ENCODE results near the gene ECSCR. TPM values are rescaled to one million over a fixed set of nuclear protein-coding genes. Genes with fewer than 3 reads are reported as not detected.
"Not testable (repeated sequence)": the region's sequence is repeated elsewhere in the genome, so short reads cannot be mapped to it uniquely, and the experiment has no call there.

The ECSCR gene
- total RNA-seq, 4 donors from 2014 or later: 4.2 to 16.6 (median 9.4) TPM

GRCh38 chr5:139482050-139482889 is 19.7 kb upstream of the ECSCR start, which contains the start of gene STING1:
Gene STING1, minus strand, starts transcription at chr5:139482758. Its CDS starts 1,054 bp downstream, at chr5:139481704.
- peak; percentile 93 to 94 for DNase-seq (ENCODE audit: low spot score in 2 of 2)
- peaks cover 46% of the 10 kb centered on the region for H3K4me1 ChIP-seq
- H3K9me3 ChIP-seq: no peaks in the 10 kb centered on the region
- H3K4me3 ChIP-seq: peak within 1 kb of the TSS; percentile 53
- no peak for TF ChIP-seq CTCF (IDR thresholded peaks at IDR 0.05)
- TF ChIP-seq EP300 (IDR thresholded peaks at IDR 0.05): no peak
- TF ChIP-seq POLR2AphosphoS5 (IDR thresholded peaks at IDR 0.05): no peak
- peak in 1 of 2 donors; percentile 22 for TF ChIP-seq POLR2A (IDR thresholded peaks at IDR 0.05)
- 3% methylated on average over 15 of the region's 19 CpGs for WGBS
- H3K36me3 ChIP-seq: peaks cover 18% of the 10 kb centered on the region
- H3K27me3 ChIP-seq: no peaks in the 10 kb centered on the region
- H3K27ac ChIP-seq: peak within 1 kb of the TSS; percentile 94

GRCh38 chr5:139481580-139482049 is 19.1 kb upstream of the ECSCR start:
- H3K27me3 ChIP-seq: no peaks in the 10 kb centered on the region
- H3K27ac ChIP-seq: peak overlapping the region; percentile 94
- no peak for DNase-seq (ENCODE audit: low spot score in 2 of 2)
- no peak for TF ChIP-seq POLR2AphosphoS5 (IDR thresholded peaks at IDR 0.05)
- no peak for TF ChIP-seq POLR2A (IDR thresholded peaks at IDR 0.05)
- TF ChIP-seq EP300 (IDR thresholded peaks at IDR 0.05): no peak
- TF ChIP-seq CTCF (IDR thresholded peaks at IDR 0.05): no peak
- no peaks in the 10 kb centered on the region for H3K9me3 ChIP-seq
- H3K36me3 ChIP-seq: peaks cover 23% of the 10 kb centered on the region
- peaks cover 46% of the 10 kb centered on the region for H3K4me1 ChIP-seq
- 25% methylated on average over 4 of the region's 5 CpGs for WGBS
- peak overlapping the region; percentile 53 for H3K4me3 ChIP-seq

- no peaks in the 10 kb centered on the region for H3K9me3 ChIP-seq
- H3K4me3 ChIP-seq: peak overlapping the region; percentile 53
- WGBS: 68% methylated on average over 5 of the region's 12 CpGs
- peaks cover 46% of the 10 kb centered on the region for H3K4me1 ChIP-seq
- peaks cover 28% of the 10 kb centered on the region for H3K36me3 ChIP-seq
- TF ChIP-seq POLR2A (IDR thresholded peaks at IDR 0.05): no peak
- TF ChIP-seq CTCF (IDR thresholded peaks at IDR 0.05): no peak
- no peak for TF ChIP-seq POLR2AphosphoS5 (IDR thresholded peaks at IDR 0.05)
- TF ChIP-seq EP300 (IDR thresholded peaks at IDR 0.05): no peak
- H3K27ac ChIP-seq: peak overlapping the region; percentile 94
- no peak for DNase-seq (ENCODE audit: low spot score in 2 of 2)
- H3K27me3 ChIP-seq: no peaks in the 10 kb centered on the region
Measured at GRCh38 chr5:139481122-139481533, 18.6 kb upstream of the ECSCR start.

GRCh38 chr5:139479729-139480128 is 17.2 kb upstream of the ECSCR start:
- not testable (repeated sequence) for H3K27me3 ChIP-seq; H3K9me3 ChIP-seq; H3K27ac ChIP-seq; DNase-seq (ENCODE audit: low spot score in 2 of 2); H3K4me3 ChIP-seq
- WGBS: 96% methylated on average over 4 of the region's 4 CpGs
- H3K4me1 ChIP-seq: peaks cover 49% of the 10 kb centered on the region
- peaks cover 35% of the 10 kb centered on the region for H3K36me3 ChIP-seq

GRCh38 chr5:139478657-139479423 is 16.3 kb upstream of the ECSCR start:
- not testable (repeated sequence) for H3K27ac ChIP-seq
- H3K36me3 ChIP-seq: peaks cover 35% of the 10 kb centered on the region

More at GRCh38 chr5:139478657-139479423, 16.3 kb upstream of the ECSCR start:
- not testable (repeated sequence) for H3K27me3 ChIP-seq; H3K4me3 ChIP-seq; H3K9me3 ChIP-seq; DNase-seq (ENCODE audit: low spot score in 2 of 2)
- H3K4me1 ChIP-seq: peaks cover 48% of the 10 kb centered on the region
- 75% methylated on average over 9 of the region's 9 CpGs for WGBS
